ENCODE results near the gene JUND.

JUND gene

DNA sequence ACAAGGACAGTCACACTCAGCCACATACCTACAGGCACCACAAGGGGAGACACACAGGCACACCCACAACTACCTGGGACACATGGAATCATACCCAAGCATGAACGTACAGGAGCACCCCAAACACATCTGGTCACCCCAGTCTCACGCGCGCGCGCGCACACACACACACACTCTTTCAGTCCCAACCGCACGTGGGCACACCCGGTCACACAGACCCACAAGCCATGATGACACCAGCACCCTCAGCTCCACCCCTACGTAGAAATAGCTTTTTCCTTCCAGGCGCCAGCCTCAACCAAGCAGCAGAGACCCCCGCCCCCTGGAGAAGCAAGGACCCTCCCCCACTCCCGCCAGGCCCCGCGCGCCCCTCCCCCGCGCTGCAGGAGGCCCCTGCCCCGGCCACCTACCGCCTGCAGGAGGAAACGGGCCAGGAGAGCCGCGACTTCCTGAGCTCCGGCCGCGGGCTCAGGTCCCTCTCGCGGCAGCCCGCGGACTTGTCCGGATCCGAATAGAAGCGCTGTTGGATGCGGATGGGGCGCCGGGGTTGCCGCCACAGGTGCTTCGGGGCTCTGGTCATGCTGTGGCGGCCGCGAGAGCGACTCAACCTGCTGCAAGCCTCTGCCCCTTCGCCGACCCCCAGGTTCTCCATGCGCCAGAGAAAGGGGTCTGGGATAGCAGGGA is 48.7 kb downstream of the JUND start:
- no peak for DNase-seq

DNA sequence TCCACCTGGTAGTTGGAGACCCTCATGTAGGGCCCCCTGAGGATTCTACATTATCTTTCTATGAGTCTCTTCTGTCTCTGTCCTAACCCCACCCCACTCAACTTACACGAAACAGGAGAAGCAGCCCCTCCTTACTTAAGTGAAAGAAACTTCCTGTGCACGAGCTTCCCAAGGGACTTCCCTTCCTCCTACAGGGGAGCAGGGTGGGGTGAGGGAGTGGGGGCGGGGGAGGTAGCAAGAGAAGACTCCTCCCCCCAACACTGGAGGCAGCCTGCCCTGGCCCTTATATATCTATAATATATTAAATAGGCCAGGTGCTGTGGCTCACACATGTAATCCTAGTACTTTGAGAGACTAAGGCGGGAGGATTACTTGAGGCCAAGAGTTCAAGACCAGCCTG is 49.6 kb downstream of the JUND start:
- DNase-seq = no peak

DNA sequence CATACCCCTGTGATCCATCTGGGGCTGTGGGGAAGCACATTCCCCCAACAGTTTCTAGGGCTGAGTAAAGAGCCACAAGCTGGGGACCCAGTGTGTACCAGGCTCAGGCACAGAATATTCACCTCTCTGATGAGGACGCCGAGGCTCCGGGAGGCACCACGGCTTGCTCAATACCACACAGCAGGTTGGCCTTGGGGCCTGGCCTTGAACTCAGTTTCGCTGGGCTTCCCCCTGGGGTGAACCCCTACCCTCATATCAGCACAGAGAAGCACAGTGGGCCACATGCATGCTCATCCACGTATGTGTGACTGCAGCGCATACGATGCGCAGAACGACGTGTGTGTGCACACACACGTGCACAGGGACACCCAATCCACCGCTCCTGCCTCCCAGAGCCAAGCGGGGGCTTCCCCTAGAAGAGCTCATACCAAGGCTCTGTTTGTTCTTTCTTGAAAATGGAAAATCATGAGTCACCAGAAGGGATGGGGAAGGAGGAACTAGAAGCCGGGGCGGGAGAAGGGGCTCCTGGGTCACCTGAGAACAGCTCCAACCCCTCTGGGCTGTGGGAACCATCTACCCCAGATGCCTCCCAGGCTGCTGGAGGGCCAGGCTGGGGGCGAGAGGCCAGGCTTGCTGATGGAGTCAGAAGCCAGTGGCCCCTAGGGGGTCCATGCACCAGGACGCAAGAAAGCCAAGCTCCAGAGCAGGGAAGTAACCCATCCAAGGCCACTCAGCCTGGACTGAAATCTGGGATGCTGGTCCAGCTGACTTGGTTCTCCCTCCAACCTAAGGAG is 50.3 kb downstream of the JUND start:
- no peak for DNase-seq

DNA sequence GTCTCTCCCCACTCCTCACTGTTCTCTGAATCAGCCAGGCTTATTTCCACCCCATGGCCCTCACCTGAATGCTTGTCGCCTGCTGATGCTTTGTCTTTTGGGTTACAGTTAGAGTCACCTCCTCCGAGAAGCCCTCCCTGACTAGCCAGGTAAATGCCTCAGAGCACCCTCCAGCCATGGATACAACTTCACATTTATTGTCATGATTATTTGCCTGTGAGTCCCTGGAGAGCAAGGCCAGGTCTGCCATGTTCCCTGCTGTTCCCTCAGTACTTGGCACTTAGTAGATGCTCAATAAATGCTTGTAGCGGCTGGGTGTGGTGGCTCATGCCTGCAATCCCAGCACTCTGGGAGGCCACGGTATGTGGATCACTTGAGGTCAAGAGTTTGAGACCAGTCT is 51.5 kb downstream of the JUND start:
- no peak for DNase-seq

All from activated naive CD4-positive, alpha-beta T cell (primary cell).